Activated CD4-positive, alpha-beta T cell treated with anti-CD3 and anti-CD28 coated beads, Interleukin-2, Interleukin-6, amounts not matched to agents 100 ng/mL and 50 ng/mL, durations not matched to agents 16 hours and 8 hours (primary cell): Measurements from ENCODE around the gene CDKN2AIPNL.
"Not testable (repeated sequence)": the region's sequence is repeated elsewhere in the genome, so short reads cannot be mapped to it uniquely, and the experiment has no call there.

Source experiments
- DNase-seq: peaks from one replicate; pipeline ENCODE4 v3.0.0-alpha.2; 2020

Gene CDKN2AIPNL

DNA sequence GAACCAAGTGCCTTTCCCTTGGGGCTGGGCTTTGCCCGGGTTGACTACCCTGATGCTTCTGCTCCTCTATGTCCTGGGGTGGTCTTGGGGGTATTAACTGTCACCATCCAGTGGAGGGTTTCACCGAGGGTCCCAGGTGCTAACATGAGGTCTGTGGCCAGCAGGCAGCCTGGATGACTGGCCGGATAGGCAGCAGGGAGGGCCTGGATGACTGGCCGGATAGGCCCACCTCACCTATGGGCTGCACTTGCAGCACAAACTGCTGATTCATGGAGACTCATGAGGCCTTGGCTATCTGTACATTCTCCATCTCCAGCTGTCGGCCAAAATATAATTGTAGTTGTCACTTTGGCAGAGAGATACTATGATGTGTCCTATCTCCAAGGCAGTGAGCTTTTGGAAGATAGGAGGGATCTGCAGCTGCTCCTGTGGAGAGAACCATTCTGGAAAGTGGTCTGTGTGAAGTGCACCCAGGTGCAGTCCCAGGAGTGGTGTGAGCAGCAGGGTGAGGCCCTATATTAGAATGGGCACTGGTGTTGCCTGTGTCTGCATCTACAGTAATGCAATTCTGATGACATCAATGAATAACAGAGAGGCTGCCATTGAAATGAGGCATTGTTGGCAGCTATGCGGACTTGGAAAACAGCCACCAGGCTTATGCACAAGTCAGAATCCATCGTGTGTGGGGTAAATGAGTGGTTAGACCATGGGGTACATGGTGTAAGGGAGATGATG is 26.3 kb upstream of the CDKN2AIPNL start:
- DNase-seq = no peak

DNA sequence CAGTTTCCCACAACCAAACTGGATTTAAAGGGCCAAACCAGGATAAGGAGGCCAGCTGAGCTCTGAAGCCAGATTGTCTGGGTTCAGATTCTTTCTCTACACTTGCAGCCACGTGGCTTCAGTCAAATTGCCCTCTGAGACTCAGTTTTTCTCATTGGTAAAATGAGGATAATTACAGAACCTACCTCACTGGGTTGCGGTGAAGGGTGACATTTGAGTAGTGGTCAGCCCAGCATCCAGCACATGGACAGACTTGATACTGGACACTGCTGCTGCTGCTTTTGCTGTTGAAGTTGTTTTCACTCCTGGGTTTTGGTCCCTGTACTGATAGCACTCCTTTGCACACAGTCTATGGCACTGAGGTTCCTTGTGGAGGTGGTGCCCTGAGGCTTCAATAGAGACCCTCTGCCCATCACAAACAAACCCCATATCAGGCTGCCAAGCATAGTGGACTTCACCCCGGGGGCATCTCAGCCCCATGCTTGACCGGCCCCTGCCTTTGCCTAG is 25.7 kb upstream of the CDKN2AIPNL start:
- DNase-seq = no peak

DNA sequence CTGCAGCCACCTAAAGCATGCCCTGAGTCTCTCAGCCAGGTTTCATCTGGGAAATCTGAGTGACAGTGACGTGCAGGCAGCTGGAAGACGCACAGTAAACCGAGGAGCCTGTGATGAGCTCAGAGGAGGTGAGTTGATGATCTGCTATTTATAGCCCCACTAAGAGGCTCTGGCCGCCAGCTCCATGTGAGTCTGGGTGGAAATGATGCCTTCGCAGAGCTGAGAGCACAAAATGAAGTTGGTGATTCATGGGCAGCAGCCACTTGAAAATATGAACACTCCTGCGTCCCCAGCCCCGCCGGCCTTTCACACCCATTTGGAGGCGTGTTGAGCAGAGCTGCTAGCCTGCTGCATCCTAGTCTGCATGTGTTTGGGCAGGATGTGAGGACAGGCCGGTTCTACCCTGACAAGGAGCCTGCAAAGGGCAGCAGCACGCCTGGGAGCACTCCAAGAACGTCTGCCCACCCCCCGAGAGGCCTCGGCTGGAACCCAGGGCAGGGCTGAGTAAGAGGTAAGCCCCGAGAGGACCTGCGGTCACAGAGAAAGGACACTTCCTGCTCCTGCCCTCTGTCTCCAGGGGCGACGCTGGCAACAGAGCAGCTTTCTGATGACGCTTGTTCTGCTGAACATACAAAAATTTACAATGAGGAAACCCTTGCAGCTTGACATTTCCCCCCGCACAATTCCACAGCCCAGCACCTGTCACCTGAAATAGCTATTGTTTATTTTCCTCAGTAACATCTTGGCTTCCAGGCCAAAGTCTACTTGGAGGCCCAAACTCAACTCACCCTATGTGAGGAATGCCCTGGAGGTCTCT is 25.1 kb upstream of the CDKN2AIPNL start:
- DNase-seq = peak; percentile 60

DNA sequence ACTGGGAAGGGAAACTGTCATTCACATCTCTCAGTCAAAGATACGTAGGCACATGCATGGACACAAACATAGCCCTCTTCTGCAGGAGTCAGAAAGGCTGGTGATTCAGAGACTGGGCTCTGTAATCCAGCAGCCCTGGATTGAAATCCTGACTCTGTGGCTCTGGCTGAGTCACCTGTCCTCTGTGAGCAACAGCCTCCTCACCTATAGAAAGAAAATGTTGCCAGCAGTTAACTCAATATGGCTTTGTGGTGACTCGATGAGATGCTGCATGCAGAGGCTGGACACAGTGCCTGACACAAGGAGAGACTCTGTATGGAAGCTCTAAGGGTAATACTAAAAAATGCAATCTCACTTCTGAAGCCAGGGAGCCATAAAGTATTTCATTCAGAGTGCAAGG is 23.9 kb upstream of the CDKN2AIPNL start:
- no peak for DNase-seq

DNA sequence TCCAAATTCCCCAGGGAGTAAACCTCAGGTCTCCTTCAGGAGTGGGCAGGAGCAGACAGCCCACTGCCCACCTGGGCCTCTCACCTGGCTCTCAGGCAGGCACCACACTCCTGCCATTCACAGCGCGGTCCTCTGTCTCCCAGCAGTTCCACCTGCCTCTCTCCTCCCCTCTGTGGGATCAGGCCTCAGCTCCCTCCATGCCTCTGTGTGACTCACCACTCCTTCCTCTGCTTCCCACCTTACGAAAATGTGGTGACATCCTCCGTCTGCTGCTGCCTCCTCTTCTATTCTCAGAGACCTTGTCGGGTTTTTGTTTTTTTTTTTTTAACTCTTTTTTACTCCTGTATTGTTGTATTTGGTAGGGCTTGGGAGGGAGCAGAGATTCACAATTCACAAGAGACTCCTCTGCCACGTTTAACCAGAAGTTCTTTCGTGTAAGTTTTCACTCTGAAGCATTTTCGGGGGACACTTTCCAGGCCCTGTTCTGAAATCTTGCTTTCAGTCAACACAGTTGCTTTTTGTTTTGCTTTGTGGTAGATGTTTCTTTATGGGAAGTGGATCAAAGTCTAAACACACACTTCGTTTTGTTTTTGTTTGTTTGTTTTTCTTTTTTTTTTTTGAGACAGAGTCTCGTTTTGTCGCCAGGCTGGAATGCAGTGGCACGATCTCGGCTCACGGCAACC is 21.1 kb upstream of the CDKN2AIPNL start:
- no peak for DNase-seq

DNA sequence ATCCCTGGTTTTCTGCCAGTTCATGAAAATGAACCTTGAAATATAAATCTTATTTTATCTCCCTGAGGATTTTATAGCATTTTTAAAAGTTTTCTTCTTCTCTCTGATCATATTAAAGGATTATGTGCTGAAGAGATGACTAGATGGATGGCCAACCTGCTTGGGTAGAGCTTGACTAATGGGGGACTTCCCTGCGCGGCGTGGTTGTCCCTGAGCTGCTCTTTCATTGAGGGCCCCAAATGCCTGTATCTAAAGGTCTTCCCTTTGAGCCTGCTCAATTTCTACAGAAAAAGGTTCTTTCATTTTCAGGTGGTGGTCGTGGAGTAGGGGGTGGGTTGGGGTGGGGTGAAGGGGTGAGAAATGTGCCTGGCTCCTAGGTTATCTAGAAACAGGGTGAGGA is 20.5 kb upstream of the CDKN2AIPNL start:
- no peak for DNase-seq

DNA sequence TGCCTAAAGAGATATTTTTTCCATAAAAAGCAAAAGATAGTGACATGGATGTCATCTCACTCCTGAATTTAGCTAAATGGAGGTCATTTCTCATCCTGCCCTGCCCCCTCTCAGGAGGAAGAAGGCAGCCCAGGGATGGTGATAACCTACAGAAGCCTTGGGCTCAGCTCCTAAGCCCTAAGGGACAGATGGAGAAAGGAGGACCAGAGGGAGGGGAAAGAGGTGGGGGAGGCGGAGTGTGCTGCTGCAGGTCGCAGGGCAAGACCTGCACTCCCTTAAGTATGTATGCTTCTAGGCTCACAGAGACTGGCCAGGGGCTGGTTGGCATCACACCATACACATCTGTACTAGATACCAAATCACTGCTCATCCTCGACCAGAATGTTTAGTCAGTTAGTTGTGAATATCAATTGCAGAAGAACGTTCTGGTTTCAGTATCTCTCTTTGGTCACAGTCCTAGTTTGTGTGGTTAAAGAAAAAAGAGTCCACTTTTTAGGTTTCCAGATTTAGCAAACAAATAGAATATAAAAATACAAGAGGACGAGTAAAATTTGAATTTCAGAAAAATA is 18.4 kb upstream of the CDKN2AIPNL start:
- DNase-seq = no peak

DNA sequence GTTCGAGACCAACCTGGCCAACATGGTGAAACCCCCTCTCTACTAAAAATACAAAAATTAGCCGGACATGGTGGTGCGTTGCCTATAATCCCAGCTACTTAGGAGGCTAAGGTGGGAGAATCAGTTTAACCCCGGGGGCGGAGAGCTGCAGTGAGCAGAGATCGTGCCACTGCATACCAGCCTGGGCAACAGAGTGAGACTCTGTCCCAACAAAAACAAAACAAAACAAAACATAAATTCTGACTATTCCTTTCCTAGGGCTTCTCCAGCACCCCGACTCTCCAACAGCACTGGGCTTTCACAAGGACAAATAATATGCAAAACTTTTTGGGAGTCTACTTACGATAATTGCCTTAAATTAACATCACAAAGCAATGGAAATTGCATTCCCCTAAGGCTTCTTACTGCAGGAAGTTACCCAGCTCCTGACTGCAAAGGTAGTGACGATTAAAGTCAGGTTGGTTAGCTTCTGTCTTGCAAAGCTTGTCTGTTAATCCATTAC is 15.9 kb upstream of the CDKN2AIPNL start:
- no peak for DNase-seq

DNA sequence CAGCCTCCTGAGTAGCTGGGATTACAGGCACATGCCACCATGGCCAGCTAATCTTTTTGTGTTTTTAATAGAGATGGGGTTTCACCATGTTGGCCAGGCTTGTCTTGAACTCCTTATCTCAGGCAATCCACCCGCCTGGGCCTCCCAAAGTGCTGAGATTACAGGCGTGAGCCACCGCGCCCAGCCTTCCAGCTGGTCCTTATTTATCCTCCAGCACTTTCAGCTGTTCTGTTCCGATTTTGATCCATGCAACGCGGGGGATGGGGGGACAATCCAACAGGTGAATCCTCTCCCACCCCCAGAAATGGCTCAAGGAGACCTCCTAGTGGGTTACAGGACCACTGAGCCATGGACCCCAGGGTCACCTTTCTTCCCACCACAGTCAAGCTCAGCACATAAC is 14.7 kb upstream of the CDKN2AIPNL start:
- no peak for DNase-seq

DNA sequence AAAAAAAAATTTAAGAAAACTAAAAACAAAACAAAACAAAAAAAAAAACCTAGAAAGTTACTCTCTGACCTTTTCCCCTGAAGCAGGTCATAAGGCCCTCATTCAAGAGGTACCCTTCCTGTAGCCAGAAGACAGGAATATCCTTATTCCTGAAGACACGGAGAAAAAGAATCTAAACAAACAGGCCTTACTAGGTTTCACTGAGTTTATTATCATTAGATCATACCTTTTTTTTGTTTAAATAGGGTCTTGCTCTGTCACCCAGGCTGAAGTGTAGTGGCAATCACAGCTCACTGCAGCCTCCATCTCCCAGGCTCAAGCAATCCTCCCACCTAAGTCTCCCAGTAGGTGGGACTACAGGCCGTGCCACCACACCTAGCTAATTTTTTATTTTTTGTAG is 11.7 kb upstream of the CDKN2AIPNL start:
- DNase-seq = no peak

DNA sequence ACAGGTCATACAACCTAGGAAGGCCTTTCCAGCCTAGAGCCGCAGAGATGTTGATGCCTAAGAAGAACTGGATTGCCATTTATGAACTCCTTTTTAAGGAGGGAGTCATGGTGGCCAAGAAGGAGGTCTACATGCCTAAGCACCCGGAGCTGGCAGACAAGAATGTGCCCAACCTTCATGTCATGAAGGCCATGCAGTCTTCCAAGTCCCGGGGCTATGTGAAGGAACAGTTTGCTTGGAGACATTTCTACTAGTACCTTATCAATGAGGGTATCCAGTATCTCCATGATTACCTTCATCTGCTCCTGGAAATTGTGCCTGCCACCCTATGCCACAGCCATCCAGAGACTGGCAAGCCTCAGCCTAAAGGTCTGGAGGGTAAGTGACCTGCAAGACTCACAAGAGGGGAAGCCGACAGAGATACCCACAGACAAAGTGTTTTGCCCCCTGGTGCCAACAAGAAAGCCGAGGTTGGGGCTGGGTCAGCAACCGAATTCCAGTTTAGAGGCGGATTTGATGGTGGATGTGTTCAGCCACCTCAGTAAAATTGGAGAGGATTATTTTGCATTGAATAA is 11.2 kb upstream of the CDKN2AIPNL start:
- no peak for DNase-seq

DNA sequence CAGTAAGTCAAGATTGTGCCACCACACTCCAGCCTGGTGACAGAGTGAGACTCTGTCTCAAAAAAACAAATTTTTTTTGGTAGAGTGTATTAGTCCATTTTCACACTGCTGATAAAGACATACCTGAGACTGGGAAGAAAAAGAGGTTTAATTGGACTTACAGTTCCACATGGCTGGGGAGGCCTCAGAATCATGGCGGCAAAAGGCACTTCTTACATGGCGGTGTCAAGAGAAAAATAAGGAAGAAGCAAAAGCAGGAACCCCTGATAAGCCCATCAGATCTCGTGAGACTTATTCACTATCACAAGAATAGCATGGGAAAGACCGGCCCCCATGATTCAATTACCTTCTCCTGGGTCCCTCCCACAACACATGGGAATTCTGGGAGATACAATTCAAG is 9.4 kb upstream of the CDKN2AIPNL start:
- not testable (repeated sequence) for DNase-seq

DNA sequence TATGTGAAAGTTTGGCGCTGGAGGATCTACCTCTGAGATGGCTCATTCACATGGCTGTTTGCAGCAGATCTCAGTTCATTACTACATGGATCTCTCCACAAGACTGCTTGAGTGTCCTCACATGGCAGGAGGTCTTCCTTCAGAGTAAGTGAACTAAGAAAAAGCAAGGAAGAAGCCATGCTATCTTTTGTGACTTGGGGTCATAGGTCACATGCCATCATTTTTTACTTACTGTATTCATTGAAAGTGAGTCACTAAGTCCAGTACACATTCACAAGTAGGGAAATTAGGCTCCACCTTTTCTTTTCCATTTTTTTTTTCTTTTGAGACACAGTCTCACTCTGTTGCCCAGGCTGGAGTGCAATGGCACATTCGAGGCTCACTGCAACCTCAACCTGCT is 8.7 kb upstream of the CDKN2AIPNL start:
- no peak for DNase-seq

DNA sequence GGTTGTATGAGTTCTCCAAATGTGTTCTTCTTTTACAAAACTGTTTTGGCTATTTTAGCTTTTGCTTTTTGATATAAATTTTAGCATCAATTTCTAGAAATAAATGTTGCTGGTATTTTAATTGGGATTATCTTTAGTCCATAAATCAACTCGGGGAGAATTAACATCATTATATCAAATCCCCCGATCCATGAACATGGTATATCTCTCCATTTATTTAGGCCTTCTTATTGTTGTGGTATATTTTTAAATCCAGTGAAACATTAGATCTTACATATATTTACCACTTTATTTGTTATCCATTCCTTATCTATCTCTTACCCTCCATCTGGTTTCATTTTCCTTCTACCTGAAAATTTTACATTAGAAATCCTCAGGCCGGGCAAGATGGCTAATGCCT is 7.3 kb upstream of the CDKN2AIPNL start:
- DNase-seq = no peak

DNA sequence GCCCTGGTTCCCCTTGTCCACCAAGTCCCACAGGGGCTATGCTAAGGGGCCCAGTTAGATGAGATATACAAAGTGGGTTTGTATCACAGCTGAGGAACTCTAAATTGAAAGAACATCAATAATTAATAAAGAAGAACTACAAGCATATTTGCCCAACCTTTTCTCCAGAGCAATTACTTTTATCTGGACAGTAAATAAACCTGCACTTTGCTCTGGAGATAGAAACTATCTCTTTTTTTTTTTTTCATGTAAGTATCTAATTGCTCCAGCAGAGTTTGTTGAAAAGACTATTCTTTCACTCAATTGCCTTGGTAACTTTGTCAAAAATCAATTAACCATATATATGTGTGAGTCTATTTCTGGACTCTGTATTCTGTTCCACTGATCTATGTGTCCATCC is 6.0 kb upstream of the CDKN2AIPNL start:
- DNase-seq = no peak

DNA sequence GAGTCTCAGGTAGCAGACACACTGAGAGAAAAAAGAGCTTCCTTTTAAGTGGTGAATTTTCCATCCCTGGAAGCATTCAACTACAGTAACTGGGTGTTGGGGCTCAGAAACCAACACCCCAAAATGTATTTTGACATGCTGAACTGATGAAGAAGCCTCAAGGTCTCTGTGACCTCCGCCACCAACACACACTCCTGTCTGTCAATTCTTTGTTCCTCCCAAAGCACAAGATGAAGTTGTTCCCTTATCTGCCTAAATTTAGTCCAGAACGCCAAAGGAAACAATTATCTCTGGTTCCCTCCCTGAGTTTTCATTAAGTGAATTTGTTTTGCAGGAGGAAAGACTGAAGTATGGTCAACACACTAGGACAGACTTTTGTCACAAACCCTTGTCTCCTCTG is 1.4 kb upstream of the CDKN2AIPNL start:
- DNase-seq = no peak

DNA sequence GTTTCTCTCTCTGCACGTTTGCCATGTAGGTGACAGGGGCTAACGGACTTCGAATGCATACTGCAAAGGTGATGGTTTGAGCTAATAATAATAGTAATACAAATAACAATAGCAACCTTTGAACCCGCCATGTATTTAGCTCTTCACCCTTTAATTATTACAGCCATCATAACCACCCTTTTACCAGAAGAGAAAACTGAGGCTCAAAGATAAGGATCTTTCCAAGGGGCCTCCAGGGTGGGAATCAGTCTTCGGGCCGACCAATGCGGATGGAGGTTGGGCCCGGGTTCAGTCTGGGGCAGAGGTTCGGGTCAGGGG is 494 bp downstream of the CDKN2AIPNL start:
- no peak for DNase-seq

DNA sequence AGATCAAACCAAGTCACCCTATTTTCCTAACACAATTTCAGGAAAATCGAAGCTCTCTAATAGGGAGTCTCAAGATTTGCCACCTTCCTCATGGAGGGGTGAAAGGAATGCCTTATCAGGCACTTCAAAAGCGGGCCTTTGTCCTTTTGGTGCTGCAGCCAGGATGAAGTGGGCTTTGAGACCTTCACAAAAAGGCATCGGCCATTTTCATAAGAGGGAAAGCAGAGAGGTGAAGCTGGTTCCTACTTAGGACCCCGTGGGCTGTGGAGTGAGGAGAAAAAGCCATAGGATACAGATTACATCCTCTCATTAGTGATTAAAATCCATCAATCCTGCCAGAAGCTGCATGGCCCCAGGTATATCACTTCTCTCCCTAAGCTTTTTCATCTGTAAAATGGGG is 859 bp downstream of the CDKN2AIPNL start:
- DNase-seq = no peak

DNA sequence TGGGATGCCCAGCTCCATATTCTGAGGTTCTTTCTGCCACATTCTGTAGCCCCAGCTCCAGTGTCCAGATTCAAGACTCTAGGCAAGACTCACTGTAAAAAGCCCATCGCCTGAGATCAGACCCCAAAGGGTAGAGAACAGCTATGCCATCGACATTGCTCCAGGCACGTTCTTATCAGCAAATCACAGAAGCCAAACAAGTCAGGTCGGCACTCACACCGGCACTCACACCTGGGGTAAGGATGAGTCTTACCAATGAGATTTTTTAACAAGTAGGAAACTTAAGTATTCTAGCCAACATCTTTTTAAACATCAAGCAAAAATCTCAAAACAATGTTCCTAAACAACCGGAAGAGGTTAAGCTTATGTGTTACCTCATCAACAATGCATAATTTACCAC is 2.4 kb downstream of the CDKN2AIPNL start:
- no peak for DNase-seq

DNA sequence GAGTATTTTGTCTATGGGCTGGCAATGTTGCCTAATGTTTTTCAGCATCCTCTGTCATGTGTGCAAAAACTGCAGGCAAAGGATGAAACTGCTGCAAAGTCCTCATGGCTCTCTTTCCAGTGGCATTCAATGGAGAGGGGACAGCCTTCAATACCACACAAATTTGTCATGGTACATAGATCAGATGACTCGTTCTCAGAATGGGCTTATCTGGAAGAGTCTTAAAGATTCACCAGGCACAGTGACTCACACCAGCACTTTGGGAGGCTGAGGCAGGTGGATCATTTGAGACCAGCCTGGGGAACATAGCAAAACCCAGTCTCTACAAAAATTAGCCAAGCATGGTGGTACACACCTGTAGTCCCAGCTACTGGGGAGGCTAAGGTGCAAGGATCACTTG is 5.3 kb downstream of the CDKN2AIPNL start:
- DNase-seq = peak; percentile 14

DNA sequence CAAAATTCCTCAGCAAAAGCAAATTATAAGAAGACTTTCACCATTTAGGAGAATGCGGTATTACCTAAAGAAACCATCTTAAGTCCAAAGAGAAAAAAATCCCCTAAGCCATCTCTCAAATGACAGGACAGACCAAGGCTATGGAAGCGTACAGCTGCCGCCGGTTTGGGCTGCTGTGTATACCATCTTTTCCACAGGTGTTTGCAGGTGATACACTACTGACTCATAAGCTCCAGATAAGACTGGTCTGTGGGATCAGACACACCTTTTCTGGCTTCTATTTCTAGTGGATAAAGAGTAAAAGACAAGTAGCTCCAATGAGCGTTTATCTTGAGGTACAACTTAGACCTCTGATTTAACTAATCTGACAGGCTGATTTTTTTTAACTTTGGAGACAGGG is 7.7 kb downstream of the CDKN2AIPNL start:
- DNase-seq = no peak

DNA sequence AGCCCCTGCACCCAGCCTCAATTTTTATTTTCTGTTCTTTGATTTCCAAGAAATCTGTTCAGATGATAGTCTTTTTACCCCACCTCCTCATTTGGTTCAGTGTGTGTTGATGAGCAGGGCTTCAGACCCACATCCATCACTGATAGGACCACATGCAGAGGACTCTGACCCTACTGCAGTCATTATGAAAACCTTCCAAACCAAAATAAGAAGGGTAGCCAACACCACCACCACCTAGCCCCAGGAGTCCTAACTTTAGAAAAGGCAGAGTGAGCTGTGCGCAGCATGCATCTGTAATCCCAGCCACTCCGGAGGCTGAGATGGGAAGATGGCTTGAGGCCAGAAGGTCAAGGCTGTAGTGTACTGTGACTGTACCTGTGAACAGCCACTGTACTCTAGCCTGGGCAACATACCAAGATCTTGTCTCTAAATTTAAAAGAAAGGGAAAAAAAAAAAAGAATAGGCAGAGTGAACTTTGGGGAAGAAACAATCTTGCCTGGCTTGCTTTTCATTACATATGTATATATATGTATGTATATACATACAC is 13.0 kb downstream of the CDKN2AIPNL start:
- DNase-seq = no peak

DNA sequence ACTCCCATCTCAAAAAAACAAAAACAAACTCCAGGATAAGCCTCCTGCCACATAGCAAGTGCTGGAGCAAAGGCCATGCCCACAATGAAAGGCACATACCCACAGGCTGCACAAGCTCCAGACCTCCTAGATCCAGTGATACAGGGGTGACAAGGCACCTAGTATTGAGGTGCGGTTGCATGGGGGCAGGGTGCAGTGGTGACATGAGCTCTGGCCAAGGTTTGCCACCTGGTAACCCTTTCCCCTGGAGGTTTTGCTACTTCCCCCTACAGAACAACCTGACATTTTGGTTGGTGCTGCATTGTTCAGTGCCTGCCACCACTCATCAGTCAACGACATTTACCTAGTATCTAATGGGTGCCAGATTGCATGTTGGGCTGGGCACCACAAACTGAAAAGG is 14.5 kb downstream of the CDKN2AIPNL start:
- no peak for DNase-seq
